ENCODE data around the gene THADA.

DNA sequence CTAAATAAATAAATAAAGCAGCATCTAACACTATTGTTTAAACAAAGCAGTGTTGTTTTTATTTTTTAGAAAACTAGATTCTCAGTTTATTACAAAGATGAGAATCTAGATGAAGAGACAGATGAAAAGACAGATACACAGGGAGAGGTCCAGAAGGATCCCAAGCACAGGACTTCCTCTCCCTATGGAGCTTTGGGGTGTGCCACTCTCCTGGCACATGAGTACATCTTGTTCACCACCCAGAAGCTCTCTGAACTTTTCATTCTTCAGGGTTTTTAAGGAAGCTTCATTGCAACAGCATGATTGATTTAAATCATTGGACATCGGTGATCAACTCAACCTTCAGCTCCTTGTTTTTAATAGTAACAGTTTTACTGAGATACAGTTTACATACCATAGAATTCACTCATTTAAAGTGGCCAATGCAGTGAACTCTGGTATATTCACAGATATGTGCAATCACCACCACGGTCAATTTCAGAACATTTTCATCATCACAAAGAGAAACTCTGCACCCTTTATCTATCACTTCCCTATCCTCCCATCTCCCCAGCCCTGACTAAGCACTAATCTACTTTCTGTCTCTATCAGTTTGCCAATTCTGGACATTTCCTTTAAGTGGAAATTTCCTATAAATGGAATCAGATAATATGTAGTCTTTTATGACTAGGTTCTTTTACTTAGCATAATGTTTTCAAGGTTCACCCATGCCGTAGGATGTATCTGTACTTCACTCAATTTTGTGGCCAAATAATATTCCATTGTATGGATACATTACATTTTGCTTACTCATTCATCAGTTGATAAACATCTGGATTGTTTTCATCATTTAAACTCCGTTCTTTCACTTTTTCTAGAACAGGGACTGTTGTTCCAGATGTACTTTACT, 307.2 kb downstream of the THADA start:
- TF ChIP-seq POLR2AphosphoS5 (IDR thresholded peaks at IDR 0.05) (no peak), POLR2A (IDR thresholded peaks at IDR 0.05) (no peak)
- TF ChIP-seq, protein P1, sequence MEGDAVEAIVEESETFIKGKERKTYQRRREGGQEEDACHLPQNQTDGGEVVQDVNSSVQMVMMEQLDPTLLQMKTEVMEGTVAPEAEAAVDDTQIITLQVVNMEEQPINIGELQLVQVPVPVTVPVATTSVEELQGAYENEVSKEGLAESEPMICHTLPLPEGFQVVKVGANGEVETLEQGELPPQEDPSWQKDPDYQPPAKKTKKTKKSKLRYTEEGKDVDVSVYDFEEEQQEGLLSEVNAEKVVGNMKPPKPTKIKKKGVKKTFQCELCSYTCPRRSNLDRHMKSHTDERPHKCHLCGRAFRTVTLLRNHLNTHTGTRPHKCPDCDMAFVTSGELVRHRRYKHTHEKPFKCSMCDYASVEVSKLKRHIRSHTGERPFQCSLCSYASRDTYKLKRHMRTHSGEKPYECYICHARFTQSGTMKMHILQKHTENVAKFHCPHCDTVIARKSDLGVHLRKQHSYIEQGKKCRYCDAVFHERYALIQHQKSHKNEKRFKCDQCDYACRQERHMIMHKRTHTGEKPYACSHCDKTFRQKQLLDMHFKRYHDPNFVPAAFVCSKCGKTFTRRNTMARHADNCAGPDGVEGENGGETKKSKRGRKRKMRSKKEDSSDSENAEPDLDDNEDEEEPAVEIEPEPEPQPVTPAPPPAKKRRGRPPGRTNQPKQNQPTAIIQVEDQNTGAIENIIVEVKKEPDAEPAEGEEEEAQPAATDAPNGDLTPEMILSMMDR (IDR thresholded peaks at IDR 0.05): no peak
